A673 (cell line): ENCODE data around the gene IL1RL1. TPM values are rescaled to one million over a fixed set of nuclear protein-coding genes. Genes with fewer than 3 reads are reported as not detected.

Experiments
- BruUV-seq: library from RNA; stranded (reverse); fragments of 400-500 nt; replicated peaks from 2 replicates; lab custom pipeline; 2021; lab: Mats Ljungman, UMichigan
- CTCF ChIA-PET: fragments of 300-600 bp; sonication (Branson Sonifier 250); formaldehyde crosslinking; loops from one replicate; lab custom pipeline; 2022; ENCODE audit warnings: antibody characterized with exemption; lab: Charles Lee
- POLR2A ChIA-PET: fragments of 300-600 bp; sonication (Branson Sonifier 250); formaldehyde crosslinking; loops from one replicate; lab custom pipeline; 2022; ENCODE audit warnings: antibody characterized with exemption; ENCODE audit not compliant: low non-redundant PET; lab: Charles Lee
- DNase-seq: peaks from one replicate; pipeline ENCODE4 v3.0.0-alpha.2; 2015; ENCODE audit warnings: low spot score
- H3K27ac ChIP-seq: fragments of 200-600 bp; sonication (generic); 2 replicates; pipeline ENCODE4 v1.5.1; 2016; ENCODE audit warnings: mixed run types, low read depth, mild to moderate bottlenecking, mixed read lengths, antibody characterized with exemption, low read length; ENCODE audit not compliant: poor library complexity, severe bottlenecking
- H3K27me3 ChIP-seq: fragments of 200-600 bp; sonication (generic); replicated peaks from 2 replicates; pipeline ENCODE4 v1.6.1; 2017; ENCODE audit warnings: mixed run types, low read depth, mild to moderate bottlenecking, mixed read lengths, antibody characterized with exemption, low read length; ENCODE audit not compliant: insufficient read depth, poor library complexity
- H3K36me3 ChIP-seq: fragments of 200-600 bp; sonication (generic); 2 replicates; pipeline ENCODE4 v1.6.1; 2016; ENCODE audit warnings: mixed run types, mild to moderate bottlenecking, mixed read lengths, antibody characterized with exemption, low read length; ENCODE audit not compliant: insufficient read depth, poor library complexity, severe bottlenecking
- H3K4me1 ChIP-seq: fragments of 200-600 bp; sonication (generic); 2 replicates; pipeline ENCODE4 v1.6.1; 2017; ENCODE audit warnings: mixed run types, mild to moderate bottlenecking, mixed read lengths, antibody characterized with exemption, low read length; ENCODE audit not compliant: insufficient read depth, poor library complexity, severe bottlenecking
- H3K4me3 ChIP-seq: fragments of 200-600 bp; sonication (generic); 2 replicates; pipeline ENCODE4 v1.5.1; 2016; ENCODE audit warnings: low read depth, mixed run types, mild to moderate bottlenecking, mixed read lengths, low read length; ENCODE audit not compliant: poor library complexity, severe bottlenecking
- H3K9me3 ChIP-seq: fragments of 200-600 bp; sonication (generic); 2 replicates; pipeline ENCODE4 v1.6.1; 2016; ENCODE audit warnings: mixed run types, low read depth, mild to moderate bottlenecking, mixed read lengths, antibody characterized with exemption, low read length; ENCODE audit not compliant: poor library complexity, severe bottlenecking
- EZH2 ChIP-seq: fragments of 200-600 bp; sonication (generic); IDR thresholded peaks from 2 replicates; pipeline ENCODE4 v1.6.1; 2017; ENCODE audit warnings: borderline replicate concordance, low read depth, mild to moderate bottlenecking, mixed read lengths, antibody characterized with exemption, low read length; ENCODE audit not compliant: poor library complexity, severe bottlenecking
- intact Hi-C: fragments of 100-400 bp; cut with micrococcal nuclease; formaldehyde crosslinking; loops from one replicate; pipeline ENCODE4 v1.10.0; 2022; ENCODE audit not compliant: unreplicated experiment
- total RNA-seq: library from RNA; stranded (reverse); gene quantifications from 2 replicates; pipeline ENCODE4 v1.2.3, GENCODE V29; 2021
- TF ChIP-seq, protein P1 (sequence below): fragments of 300-800, 200-600 bp; sonication (generic); conservative IDR thresholded peaks from 2 replicates; pipeline ENCODE4 v1.5.1; 2017; ENCODE audit warnings: low read depth, mild to moderate bottlenecking, antibody characterized with exemption, low read length, moderate library complexity, mixed read lengths

IL1RL1 gene
- total RNA-seq, 1 experiment from 2014 or later, result not detected

DNA sequence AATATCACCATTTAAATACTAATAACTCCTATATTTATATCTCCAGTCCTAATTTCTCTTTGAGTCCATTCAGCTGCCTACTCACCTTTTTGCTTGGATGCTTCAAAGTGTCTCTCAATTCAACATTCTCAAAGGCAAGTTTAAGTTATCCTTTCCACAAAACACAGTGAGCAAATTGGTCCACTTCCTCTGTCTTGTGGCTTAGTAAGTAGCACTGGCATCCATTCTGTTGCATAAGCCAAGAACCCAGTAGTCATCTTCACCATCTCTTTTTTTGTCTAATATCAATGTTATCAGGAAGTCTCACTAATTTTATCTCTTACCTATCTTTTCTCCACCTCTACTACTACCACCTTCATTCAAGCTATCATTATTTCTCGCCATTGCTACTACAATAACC is 27.4 kb upstream of the IL1RL1 start:
- TF ChIP-seq EZH2, result no peak
- TF ChIP-seq, protein P1, sequence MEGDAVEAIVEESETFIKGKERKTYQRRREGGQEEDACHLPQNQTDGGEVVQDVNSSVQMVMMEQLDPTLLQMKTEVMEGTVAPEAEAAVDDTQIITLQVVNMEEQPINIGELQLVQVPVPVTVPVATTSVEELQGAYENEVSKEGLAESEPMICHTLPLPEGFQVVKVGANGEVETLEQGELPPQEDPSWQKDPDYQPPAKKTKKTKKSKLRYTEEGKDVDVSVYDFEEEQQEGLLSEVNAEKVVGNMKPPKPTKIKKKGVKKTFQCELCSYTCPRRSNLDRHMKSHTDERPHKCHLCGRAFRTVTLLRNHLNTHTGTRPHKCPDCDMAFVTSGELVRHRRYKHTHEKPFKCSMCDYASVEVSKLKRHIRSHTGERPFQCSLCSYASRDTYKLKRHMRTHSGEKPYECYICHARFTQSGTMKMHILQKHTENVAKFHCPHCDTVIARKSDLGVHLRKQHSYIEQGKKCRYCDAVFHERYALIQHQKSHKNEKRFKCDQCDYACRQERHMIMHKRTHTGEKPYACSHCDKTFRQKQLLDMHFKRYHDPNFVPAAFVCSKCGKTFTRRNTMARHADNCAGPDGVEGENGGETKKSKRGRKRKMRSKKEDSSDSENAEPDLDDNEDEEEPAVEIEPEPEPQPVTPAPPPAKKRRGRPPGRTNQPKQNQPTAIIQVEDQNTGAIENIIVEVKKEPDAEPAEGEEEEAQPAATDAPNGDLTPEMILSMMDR, result no peak
- H3K27me3 ChIP-seq, result peaks cover 15% of the 10 kb centered on the region
- intact Hi-C loops, result no loop called here
- POLR2A ChIA-PET, result no interaction called here
- no peaks in the 10 kb centered on the region for H3K36me3 ChIP-seq
- BruUV-seq, result no TSS peak
- no peak overlapping the region for H3K27ac ChIP-seq
- H3K4me3 ChIP-seq, result no peak overlapping the region
- no peaks in the 10 kb centered on the region for H3K4me1 ChIP-seq
- CTCF ChIA-PET, result no interaction called here
- DNase-seq, result no peak
- H3K9me3 ChIP-seq, result no peaks in the 10 kb centered on the region

- H3K4me1 ChIP-seq, result no peaks in the 10 kb centered on the region
- ChIA-PET POLR2A (no interaction called here), CTCF (no interaction called here)
- no peaks in the 10 kb centered on the region for H3K9me3 ChIP-seq
- no peaks in the 10 kb centered on the region for H3K36me3 ChIP-seq
- no peak for TF ChIP-seq EZH2
- TF ChIP-seq, protein P1, result no peak
- intact Hi-C loops, result no loop called here
- no peak for DNase-seq
- no TSS peak for BruUV-seq
- H3K27ac ChIP-seq, result no peak overlapping the region
- peaks cover 15% of the 10 kb centered on the region for H3K27me3 ChIP-seq
- no peak overlapping the region for H3K4me3 ChIP-seq
These were observed 26.8 kb upstream of the IL1RL1 start for GRCh38 chr2:102284611-102285010.

GRCh38 chr2:102285368-102285767 is 26.0 kb upstream of the IL1RL1 start:
- H3K27me3 ChIP-seq, result peaks cover 15% of the 10 kb centered on the region
- DNase-seq, result no peak
- no peak overlapping the region for H3K4me3 ChIP-seq
- ChIA-PET CTCF (no interaction called here), POLR2A (no interaction called here)
- BruUV-seq, result no TSS peak
- intact Hi-C loops, result no loop called here
- no peaks in the 10 kb centered on the region for H3K36me3 ChIP-seq
- no peak overlapping the region for H3K27ac ChIP-seq
- TF ChIP-seq, protein P1, result no peak
- TF ChIP-seq EZH2, result no peak
- no peaks in the 10 kb centered on the region for H3K9me3 ChIP-seq
- no peaks in the 10 kb centered on the region for H3K4me1 ChIP-seq
